ENCODE measurements around the gene SRRM4. TPM values are rescaled to one million over a fixed set of nuclear protein-coding genes. Genes with fewer than 3 reads are reported as not detected.

Gene SRRM4
- total RNA-seq, 1 experiment from 2014 or later, result not detected

DNA sequence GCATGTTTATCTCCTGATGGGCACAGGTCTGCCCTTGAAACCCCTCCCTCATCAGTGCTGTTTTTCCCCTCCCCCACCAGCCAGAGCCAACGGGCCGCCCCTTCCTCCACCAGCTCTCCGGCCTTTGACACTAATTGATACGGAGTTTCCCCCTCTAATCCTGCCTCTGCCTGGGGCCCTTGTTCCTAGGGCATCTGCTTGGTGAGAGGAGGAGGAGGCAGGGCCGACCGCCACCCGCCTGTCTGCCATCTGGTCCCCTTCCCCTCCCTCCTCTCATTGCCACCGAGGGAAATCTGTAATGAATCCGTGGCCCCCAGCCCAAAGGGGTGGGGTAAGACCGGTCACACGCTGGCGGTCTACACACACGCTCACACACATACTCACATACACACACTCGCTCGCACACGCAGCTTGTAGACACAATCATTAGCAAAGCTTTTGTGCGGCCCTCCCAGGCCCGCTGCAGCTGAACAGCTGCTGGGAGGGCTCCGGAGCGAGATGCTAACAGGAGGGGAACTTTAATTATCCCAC is 27.4 kb downstream of the SRRM4 start:
- DNase-seq (ENCODE audit: unreplicated experiment), result no peak
- CTCF ChIA-PET, result no interaction called here
- Mint-ChIP-seq H3K4me3 (ENCODE audit: unreplicated experiment) (no peak overlapping the region), H3K9me3 (ENCODE audit: unreplicated experiment) (peaks cover 35% of the 10 kb centered on the region), H3K4me1 (ENCODE audit: insufficient read depth, unreplicated experiment) (no peaks in the 10 kb centered on the region), H3K27ac (ENCODE audit: low read depth, unreplicated experiment) (no peak overlapping the region), H3K36me3 (ENCODE audit: insufficient read depth, unreplicated experiment) (no peaks in the 10 kb centered on the region), H3K27me3 (ENCODE audit: insufficient read depth, unreplicated experiment) (no peaks in the 10 kb centered on the region)
- no TSS peak for BruUV-seq (replicated peaks)
- TF ChIP-seq, protein P1, sequence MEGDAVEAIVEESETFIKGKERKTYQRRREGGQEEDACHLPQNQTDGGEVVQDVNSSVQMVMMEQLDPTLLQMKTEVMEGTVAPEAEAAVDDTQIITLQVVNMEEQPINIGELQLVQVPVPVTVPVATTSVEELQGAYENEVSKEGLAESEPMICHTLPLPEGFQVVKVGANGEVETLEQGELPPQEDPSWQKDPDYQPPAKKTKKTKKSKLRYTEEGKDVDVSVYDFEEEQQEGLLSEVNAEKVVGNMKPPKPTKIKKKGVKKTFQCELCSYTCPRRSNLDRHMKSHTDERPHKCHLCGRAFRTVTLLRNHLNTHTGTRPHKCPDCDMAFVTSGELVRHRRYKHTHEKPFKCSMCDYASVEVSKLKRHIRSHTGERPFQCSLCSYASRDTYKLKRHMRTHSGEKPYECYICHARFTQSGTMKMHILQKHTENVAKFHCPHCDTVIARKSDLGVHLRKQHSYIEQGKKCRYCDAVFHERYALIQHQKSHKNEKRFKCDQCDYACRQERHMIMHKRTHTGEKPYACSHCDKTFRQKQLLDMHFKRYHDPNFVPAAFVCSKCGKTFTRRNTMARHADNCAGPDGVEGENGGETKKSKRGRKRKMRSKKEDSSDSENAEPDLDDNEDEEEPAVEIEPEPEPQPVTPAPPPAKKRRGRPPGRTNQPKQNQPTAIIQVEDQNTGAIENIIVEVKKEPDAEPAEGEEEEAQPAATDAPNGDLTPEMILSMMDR (IDR thresholded peaks at IDR 0.05; ENCODE audit: unreplicated experiment), result no peak
- POLR2A ChIA-PET, result no interaction called here
- intact Hi-C loops (cut with micrococcal nuclease), result no loop called here

DNA sequence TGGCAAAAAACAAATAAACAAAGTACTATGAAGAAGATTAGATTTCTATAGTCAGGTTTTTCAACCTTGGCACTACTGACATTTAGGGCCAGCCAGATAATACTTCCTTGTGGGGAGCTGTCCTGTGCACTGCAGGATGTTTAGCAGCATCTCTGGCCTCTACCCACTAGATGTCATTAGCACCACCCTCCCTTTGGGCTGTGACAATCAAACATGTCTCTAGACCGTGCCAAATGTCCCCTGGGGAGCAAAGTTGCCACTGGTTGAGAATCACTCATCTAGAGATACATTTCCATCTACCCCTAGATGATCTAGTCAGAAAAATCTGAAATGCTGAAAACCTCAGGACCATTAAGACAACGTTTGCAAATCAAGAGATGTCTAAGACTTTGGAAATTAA is 29.9 kb downstream of the SRRM4 start:
- H3K4me1 Mint-ChIP-seq (ENCODE audit: insufficient read depth, unreplicated experiment), result no peaks in the 10 kb centered on the region
- POLR2A ChIA-PET, result no interaction called here
- intact Hi-C loops (cut with micrococcal nuclease), result no loop called here
- TF ChIP-seq, protein P1 (IDR thresholded peaks at IDR 0.05; ENCODE audit: unreplicated experiment), result no peak
- no peak overlapping the region for H3K4me3 Mint-ChIP-seq (ENCODE audit: unreplicated experiment)
- no TSS peak for BruUV-seq (replicated peaks)
- DNase-seq (ENCODE audit: unreplicated experiment), result no peak
- H3K36me3 Mint-ChIP-seq (ENCODE audit: insufficient read depth, unreplicated experiment), result no peaks in the 10 kb centered on the region
- peaks cover 52% of the 10 kb centered on the region for H3K9me3 Mint-ChIP-seq (ENCODE audit: unreplicated experiment)
- no peak overlapping the region for H3K27ac Mint-ChIP-seq (ENCODE audit: low read depth, unreplicated experiment)
- CTCF ChIA-PET, result interaction anchor here (0.7 kb wide), 1 partner anchor 333 kb away, joined by 5 read pairs; no protein-coding TSS in a partner anchor
- H3K27me3 Mint-ChIP-seq (ENCODE audit: insufficient read depth, unreplicated experiment), result no peaks in the 10 kb centered on the region

DNA sequence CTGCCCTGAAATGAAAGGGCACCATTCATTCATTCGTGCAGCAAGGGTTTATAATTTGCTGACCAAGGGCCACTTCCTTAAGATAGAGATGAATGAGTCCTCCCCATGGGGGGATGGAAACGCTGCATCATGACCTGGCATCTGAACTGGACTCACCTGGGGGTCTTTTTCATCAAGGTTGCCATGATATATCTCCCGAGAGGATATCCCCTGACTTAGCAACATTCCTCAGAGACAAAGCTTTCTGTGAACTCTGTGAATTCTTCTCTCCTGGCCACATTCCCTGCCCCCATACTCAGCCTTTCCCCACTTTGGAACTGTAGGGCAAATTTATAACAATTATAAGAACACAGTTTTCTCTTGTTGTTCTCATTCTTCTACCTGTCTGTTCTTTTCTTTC is 30.8 kb downstream of the SRRM4 start:
- TF ChIP-seq, protein P1 (IDR thresholded peaks at IDR 0.05; ENCODE audit: unreplicated experiment), result no peak
- Mint-ChIP-seq H3K9me3 (ENCODE audit: unreplicated experiment) (peaks cover 47% of the 10 kb centered on the region), H3K4me1 (ENCODE audit: insufficient read depth, unreplicated experiment) (no peaks in the 10 kb centered on the region), H3K27me3 (ENCODE audit: insufficient read depth, unreplicated experiment) (no peaks in the 10 kb centered on the region), H3K27ac (ENCODE audit: low read depth, unreplicated experiment) (no peak overlapping the region), H3K4me3 (ENCODE audit: unreplicated experiment) (no peak overlapping the region), H3K36me3 (ENCODE audit: insufficient read depth, unreplicated experiment) (no peaks in the 10 kb centered on the region)
- CTCF ChIA-PET, result no interaction called here
- BruUV-seq (replicated peaks), result no TSS peak
- no peak for DNase-seq (ENCODE audit: unreplicated experiment)
- intact Hi-C loops (cut with micrococcal nuclease), result no loop called here
- POLR2A ChIA-PET, result no interaction called here

DNA sequence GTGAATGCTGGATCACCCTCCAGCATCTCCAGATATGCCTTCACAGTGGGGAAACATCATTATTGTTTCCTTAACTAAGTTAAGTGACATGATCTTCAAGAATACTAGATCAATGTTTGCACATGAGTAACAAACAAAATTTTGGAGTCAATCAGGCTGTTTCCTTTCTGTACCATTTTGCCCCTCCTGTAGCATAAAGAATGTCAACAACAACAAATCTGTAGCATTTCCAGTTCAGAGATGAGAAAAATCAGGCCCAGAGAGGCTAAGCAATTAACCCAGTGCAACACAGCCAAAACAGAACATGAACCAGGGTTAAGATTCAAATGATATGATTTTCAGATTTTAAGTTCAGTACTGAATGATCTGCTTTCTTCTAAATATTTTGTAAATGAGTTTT is 31.7 kb downstream of the SRRM4 start:
- ChIA-PET CTCF (no interaction called here), POLR2A (no interaction called here)
- Mint-ChIP-seq H3K4me1 (ENCODE audit: insufficient read depth, unreplicated experiment) (no peaks in the 10 kb centered on the region), H3K36me3 (ENCODE audit: insufficient read depth, unreplicated experiment) (no peaks in the 10 kb centered on the region), H3K4me3 (ENCODE audit: unreplicated experiment) (no peak overlapping the region), H3K27me3 (ENCODE audit: insufficient read depth, unreplicated experiment) (no peaks in the 10 kb centered on the region), H3K27ac (ENCODE audit: low read depth, unreplicated experiment) (no peak overlapping the region), H3K9me3 (ENCODE audit: unreplicated experiment) (peaks cover 47% of the 10 kb centered on the region)
- no peak for DNase-seq (ENCODE audit: unreplicated experiment)
- no TSS peak for BruUV-seq (replicated peaks)
- TF ChIP-seq, protein P1 (IDR thresholded peaks at IDR 0.05; ENCODE audit: unreplicated experiment), result no peak
- intact Hi-C loops (cut with micrococcal nuclease), result no loop called here
